ENCODE results near the gene ATP5MK.

- TF ChIP-seq CTCF (IDR thresholded peaks at IDR 0.05) (no peak), ETV6 (CRISPR knock-in tag; IDR thresholded peaks at IDR 0.05) (no peak), USF2 (CRISPR knock-in tag; IDR thresholded peaks at IDR 0.05) (no peak), CBFB (CRISPR knock-in tag; IDR thresholded peaks at IDR 0.05; ENCODE audit: low read depth) (no peak), ESRRA (CRISPR knock-in tag; IDR thresholded peaks at IDR 0.05; ENCODE audit: borderline replicate concordance) (no peak), GTF2I (CRISPR knock-in tag; conservative IDR thresholded peaks at IDR 0.05) (no peak), ZNF416 (CRISPR knock-in tag; IDR thresholded peaks at IDR 0.05) (no peak)
Observed at GRCh38 chr10:103355906-103356599, 40.2 kb downstream of the ATP5MK start.
